Stromal cell of bone marrow (primary cell): ENCODE measurements around the gene ZFAND3.
"Not testable (repeated sequence)": the region's sequence is repeated elsewhere in the genome, so short reads cannot be mapped to it uniquely, and the experiment has no call there.

Source experiments
- DNase-seq: peaks from one replicate; pipeline ENCODE4 v3.0.0-alpha.2; 2012; ENCODE audit warnings: low read depth

ZFAND3 gene

GRCh38 chr6:37936906-37937305 is 117.4 kb downstream of the ZFAND3 start:
- DNase-seq, result no peak

- DNase-seq, result no peak
Observed at GRCh38 chr6:37938909-37939308, 119.4 kb downstream of the ZFAND3 start.

- no peak for DNase-seq
Observed at GRCh38 chr6:37940074-37940847, 120.7 kb downstream of the ZFAND3 start.

GRCh38 chr6:37941871-37942270 is 122.3 kb downstream of the ZFAND3 start:
- DNase-seq, result no peak

GRCh38 chr6:37942606-37943376 is 123.3 kb downstream of the ZFAND3 start:
- DNase-seq, result no peak

GRCh38 chr6:37943436-37944058 is 124.0 kb downstream of the ZFAND3 start:
- DNase-seq, result no peak

GRCh38 chr6:37946057-37946456 is 126.5 kb downstream of the ZFAND3 start:
- DNase-seq, result no peak

- no peak for DNase-seq
Observed at GRCh38 chr6:37947468-37947867, 127.9 kb downstream of the ZFAND3 start.

- not testable (repeated sequence) for DNase-seq
Observed at GRCh38 chr6:37948584-37948983, 129.1 kb downstream of the ZFAND3 start.

- DNase-seq, result no peak
Observed at GRCh38 chr6:37952027-37952426, 132.5 kb downstream of the ZFAND3 start.

GRCh38 chr6:37954791-37955190 is 135.3 kb downstream of the ZFAND3 start:
- DNase-seq, result no peak

GRCh38 chr6:37956711-37957275 is 137.3 kb downstream of the ZFAND3 start:
- DNase-seq, result no peak

GRCh38 chr6:37959061-37959460 is 139.5 kb downstream of the ZFAND3 start:
- no peak for DNase-seq

- DNase-seq, result no peak
Observed at GRCh38 chr6:37960139-37960935, 140.8 kb downstream of the ZFAND3 start.

GRCh38 chr6:37962481-37963080 is 143.1 kb downstream of the ZFAND3 start:
- DNase-seq, result not testable (repeated sequence)

GRCh38 chr6:37965964-37966676 is 146.6 kb downstream of the ZFAND3 start:
- peak; percentile 21 for DNase-seq

GRCh38 chr6:37966801-37967200 is 147.3 kb downstream of the ZFAND3 start:
- no peak for DNase-seq

- DNase-seq, result no peak
Observed at GRCh38 chr6:37967651-37968050, 148.1 kb downstream of the ZFAND3 start.

GRCh38 chr6:37971266-37971665 is 151.7 kb downstream of the ZFAND3 start:
- no peak for DNase-seq

- DNase-seq, result no peak
Observed at GRCh38 chr6:37971711-37972390, 152.3 kb downstream of the ZFAND3 start.
